NB4 (cell line): ENCODE results near the gene RAB7A.

Experiments
- MYC ChIP-seq: IDR thresholded peaks from 2 replicates; pipeline ENCODE4 v1.6.1; 2011; ENCODE audit warnings: low read depth, low read length
- POLR2A ChIP-seq: IDR thresholded peaks from 2 replicates; pipeline ENCODE4 v1.6.1; 2011; ENCODE audit warnings: mild to moderate bottlenecking; ENCODE audit not compliant: insufficient read length; ENCODE audit errors: extremely low read depth
- TF ChIP-seq, protein P1 (sequence below): IDR thresholded peaks from one replicate; pipeline ENCODE4 v1.5.1; 2012; ENCODE audit warnings: low read depth, low read length
- TF ChIP-seq, protein P2 (sequence below): IDR thresholded peaks from 2 replicates; pipeline ENCODE4 v1.6.1; 2011; ENCODE audit warnings: low read depth, low read length

DNA sequence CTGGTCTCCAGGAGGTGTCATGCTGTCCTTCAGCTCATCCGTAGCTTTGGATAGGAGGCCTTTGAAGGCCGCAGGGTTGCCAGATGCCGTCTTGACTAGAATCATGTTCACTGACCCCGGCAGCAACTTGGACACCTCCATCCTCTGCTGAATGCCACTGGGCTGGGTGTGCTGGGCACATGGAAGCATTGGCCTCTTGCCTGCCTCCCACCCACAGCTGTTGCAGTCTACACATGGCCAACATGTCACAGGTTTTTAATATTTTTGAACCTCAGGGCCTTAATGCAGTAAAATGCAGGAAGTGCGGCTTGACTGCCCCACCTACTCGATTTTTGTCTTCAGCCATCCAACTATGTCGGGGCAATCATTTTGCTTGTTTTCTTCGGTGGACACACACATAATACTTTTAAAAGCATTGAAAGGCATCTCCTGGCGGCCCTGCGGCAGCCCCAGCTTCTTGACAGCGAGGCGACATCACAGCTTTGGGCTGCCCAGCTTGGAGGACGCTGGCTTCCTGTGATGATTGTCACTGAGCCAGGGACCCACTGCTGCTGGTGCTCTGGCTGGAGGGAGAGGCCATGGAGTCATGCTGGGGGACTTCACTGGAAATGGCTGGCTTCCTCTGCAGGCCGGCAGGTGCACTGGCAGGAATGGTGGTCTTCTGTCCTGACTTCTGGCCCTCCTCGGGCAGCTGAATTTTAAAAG, 121.8 kb downstream of the RAB7A start:
- TF ChIP-seq POLR2A (no peak), MYC (no peak)
- TF ChIP-seq, protein P1, sequence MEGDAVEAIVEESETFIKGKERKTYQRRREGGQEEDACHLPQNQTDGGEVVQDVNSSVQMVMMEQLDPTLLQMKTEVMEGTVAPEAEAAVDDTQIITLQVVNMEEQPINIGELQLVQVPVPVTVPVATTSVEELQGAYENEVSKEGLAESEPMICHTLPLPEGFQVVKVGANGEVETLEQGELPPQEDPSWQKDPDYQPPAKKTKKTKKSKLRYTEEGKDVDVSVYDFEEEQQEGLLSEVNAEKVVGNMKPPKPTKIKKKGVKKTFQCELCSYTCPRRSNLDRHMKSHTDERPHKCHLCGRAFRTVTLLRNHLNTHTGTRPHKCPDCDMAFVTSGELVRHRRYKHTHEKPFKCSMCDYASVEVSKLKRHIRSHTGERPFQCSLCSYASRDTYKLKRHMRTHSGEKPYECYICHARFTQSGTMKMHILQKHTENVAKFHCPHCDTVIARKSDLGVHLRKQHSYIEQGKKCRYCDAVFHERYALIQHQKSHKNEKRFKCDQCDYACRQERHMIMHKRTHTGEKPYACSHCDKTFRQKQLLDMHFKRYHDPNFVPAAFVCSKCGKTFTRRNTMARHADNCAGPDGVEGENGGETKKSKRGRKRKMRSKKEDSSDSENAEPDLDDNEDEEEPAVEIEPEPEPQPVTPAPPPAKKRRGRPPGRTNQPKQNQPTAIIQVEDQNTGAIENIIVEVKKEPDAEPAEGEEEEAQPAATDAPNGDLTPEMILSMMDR = no peak
- TF ChIP-seq, protein P2, sequence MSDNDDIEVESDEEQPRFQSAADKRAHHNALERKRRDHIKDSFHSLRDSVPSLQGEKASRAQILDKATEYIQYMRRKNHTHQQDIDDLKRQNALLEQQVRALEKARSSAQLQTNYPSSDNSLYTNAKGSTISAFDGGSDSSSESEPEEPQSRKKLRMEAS = no peak
